ENCODE data around the gene CEP126. TPM values are rescaled to one million over a fixed set of nuclear protein-coding genes. Genes with fewer than 3 reads are reported as not detected.

CEP126 gene
- total RNA-seq, 1 experiment from 2014 or later = 2.0 TPM

GRCh38 chr11:102026959-102027358 lies 112.1 kb downstream of the CEP126 start (continued):
- TF ChIP-seq FOSL1 (IDR thresholded peaks at IDR 0.05; ENCODE audit: low read depth) = no peak
- no peak for TF ChIP-seq EZH2 (IDR thresholded peaks at IDR 0.05)
- TF ChIP-seq RAD21 (IDR thresholded peaks at IDR 0.05; ENCODE audit: low read depth) = no peak
- no peak for TF ChIP-seq CBX3 (IDR thresholded peaks at IDR 0.05; ENCODE audit: low read depth)

GRCh38 chr11:102036757-102037156 lies 121.9 kb downstream of the CEP126 start:
- TF ChIP-seq YY1 (IDR thresholded peaks at IDR 0.05; ENCODE audit: extremely low read depth, insufficient replicate concordance, low read depth, low read length) = no peak
- TF ChIP-seq TCF7L2 (IDR thresholded peaks at IDR 0.05; ENCODE audit: borderline replicate concordance, extremely low read depth, insufficient read depth, insufficient read length) = no peak
- TF ChIP-seq MAX (IDR thresholded peaks at IDR 0.05) = no peak
- no peak for TF ChIP-seq ZNF274 (IDR thresholded peaks at IDR 0.05; ENCODE audit: low read depth, low read length)
- TF ChIP-seq ELF1 (IDR thresholded peaks at IDR 0.05; ENCODE audit: borderline replicate concordance, low read depth) = no peak
- no peak for TF ChIP-seq JUND (IDR thresholded peaks at IDR 0.05)
- TF ChIP-seq ZFX (IDR thresholded peaks at IDR 0.05) = no peak
- no peak for TF ChIP-seq FOSL1 (IDR thresholded peaks at IDR 0.05; ENCODE audit: low read depth)
- TF ChIP-seq SRF (IDR thresholded peaks at IDR 0.05; ENCODE audit: low read depth) = no peak
- no peak for TF ChIP-seq EGR1 (IDR thresholded peaks at IDR 0.05; ENCODE audit: low read depth)
- no peak for TF ChIP-seq CTCF (IDR thresholded peaks at IDR 0.05 in 2 of 3, conservative IDR thresholded peaks at IDR 0.05 in 1 of 3; ENCODE audit: borderline replicate concordance in 1 of 3, insufficient read depth in 1 of 3, low read depth in 2 of 3, low read length in 2 of 3)
- no peak for TF ChIP-seq ZBTB33 (IDR thresholded peaks at IDR 0.05; ENCODE audit: extremely low read depth, insufficient replicate concordance, low read length)
- TF ChIP-seq EZH2 (IDR thresholded peaks at IDR 0.05) = no peak
- no peak for TF ChIP-seq REST (IDR thresholded peaks at IDR 0.05; ENCODE audit: low read depth)
- TF ChIP-seq SIN3A (IDR thresholded peaks at IDR 0.05; ENCODE audit: low read depth) = no peak
- TF ChIP-seq POLR2AphosphoS5 (IDR thresholded peaks at IDR 0.05; ENCODE audit: low read depth, low read length) = no peak
- TF ChIP-seq EZH2phosphoT487 (IDR thresholded peaks at IDR 0.05; ENCODE audit: borderline replicate concordance) = no peak
- no peak for TF ChIP-seq POLR2A (IDR thresholded peaks at IDR 0.05; ENCODE audit: borderline replicate concordance, extremely low read depth, insufficient read depth, insufficient read length)
- TF ChIP-seq CBX3 (IDR thresholded peaks at IDR 0.05; ENCODE audit: low read depth) = no peak
- Histone ChIP-seq H3K4me1 (ENCODE audit: control insufficient read depth in 1 of 2, insufficient read depth in 2 of 2, low read length in 2 of 2) (no peaks in the 10 kb centered on the region), H3K9me3 (ENCODE audit: control insufficient read depth in 1 of 2, insufficient read depth in 1 of 2, low read depth in 1 of 2, low read length in 2 of 2) (no peaks in the 10 kb centered on the region), H4K20me1 (ENCODE audit: insufficient read depth) (no peaks in the 10 kb centered on the region), H3K9me2 (ENCODE audit: insufficient read depth) (no peaks in the 10 kb centered on the region), H3K27me3 (ENCODE audit: insufficient read depth, low read length) (no peaks in the 10 kb centered on the region), H3K4me3 (replicated peaks in 1 of 2; ENCODE audit: low read depth in 1 of 2, low read length in 2 of 2) (no peak overlapping the region), H3K4me2 (ENCODE audit: low read length) (no peak overlapping the region), H2AFZ (ENCODE audit: low read depth, low read length, poor library complexity, severe bottlenecking) (no peak overlapping the region), H3K9ac (ENCODE audit: low read length) (no peak overlapping the region), H3K36me3 (ENCODE audit: control insufficient read depth in 1 of 2, insufficient read depth in 2 of 2, low read length in 2 of 2) (no peaks in the 10 kb centered on the region), H3K79me2 (ENCODE audit: insufficient read depth, low read length) (no peaks in the 10 kb centered on the region), H3K27ac (ENCODE audit: low read depth, low read length) (no peak overlapping the region)
- intact Hi-C loops (cut with micrococcal nuclease) = no loop called here
- POLR2A ChIA-PET = no interaction called here
- RAD21 ChIA-PET (ENCODE audit: low non-redundant PET in 1 of 2, low total read pairs in 2 of 2, uncharacterized antibody in 2 of 2, unreplicated experiment in 2 of 2) = no interaction called here
- no TSS peak for BruUV-seq (replicated peaks)
- ATAC-seq = no peak
- no peak for DNase-seq (ENCODE audit: low read depth, low spot score)
- CTCF ChIA-PET = no interaction called here
